ENCODE results near the gene SAMD9.

- TF ChIP-seq CTCF (conservative IDR thresholded peaks at IDR 0.05 in 1 of 2, IDR thresholded peaks at IDR 0.05 in 1 of 2; ENCODE audit: low read depth in 1 of 2, low read length in 2 of 2) (no peak), EZH2 (IDR thresholded peaks at IDR 0.05; ENCODE audit: low read length, missing control alignments) (no peak)
Observed at GRCh38 chr7:93161181-93161762, 43.5 kb upstream of the SAMD9 start.
